ENCODE measurements around the gene LRRC71.

LRRC71 gene

GRCh38 chr1:156959414-156959813 lies 39.0 kb downstream of the LRRC71 start:
- Histone ChIP-seq H3K36me3 (ENCODE audit: insufficient read depth, low read length) (peaks cover 82% of the 10 kb centered on the region), H3K4me3 (ENCODE audit: low read depth in 1 of 2, low read length in 2 of 2) (no peak overlapping the region), H3K27me3 (ENCODE audit: control insufficient read depth in 1 of 2, insufficient read depth in 2 of 2, low read length in 2 of 2) (no peaks in the 10 kb centered on the region), H3K4me1 (ENCODE audit: insufficient read depth, low read length) (no peaks in the 10 kb centered on the region), H3K9ac (ENCODE audit: low read length) (no peak overlapping the region), H3K9me3 (ENCODE audit: low read length) (no peaks in the 10 kb centered on the region), H3K27ac (ENCODE audit: low read depth, low read length) (no peak overlapping the region)

- no peak overlapping the region for H3K27ac ChIP-seq (ENCODE audit: low read depth, low read length)
- no peaks in the 10 kb centered on the region for H3K27me3 ChIP-seq (ENCODE audit: control insufficient read depth in 1 of 2, insufficient read depth in 2 of 2, low read length in 2 of 2)
- no peak overlapping the region for H3K4me3 ChIP-seq (ENCODE audit: low read depth in 1 of 2, low read length in 2 of 2)
- H3K4me1 ChIP-seq (ENCODE audit: insufficient read depth, low read length): no peaks in the 10 kb centered on the region
- no peaks in the 10 kb centered on the region for H3K9me3 ChIP-seq (ENCODE audit: low read length)
- H3K9ac ChIP-seq (ENCODE audit: low read length): no peak overlapping the region
- peaks cover 82% of the 10 kb centered on the region for H3K36me3 ChIP-seq (ENCODE audit: insufficient read depth, low read length)
Measured at GRCh38 chr1:156959925-156960324, 39.5 kb downstream of the LRRC71 start.

- Histone ChIP-seq H3K4me3 (ENCODE audit: low read depth in 1 of 2, low read length in 2 of 2) (no peak overlapping the region), H3K27me3 (ENCODE audit: control insufficient read depth in 1 of 2, insufficient read depth in 2 of 2, low read length in 2 of 2) (no peaks in the 10 kb centered on the region), H3K36me3 (ENCODE audit: insufficient read depth, low read length) (peaks cover 72% of the 10 kb centered on the region), H3K4me1 (ENCODE audit: insufficient read depth, low read length) (no peaks in the 10 kb centered on the region), H3K9ac (ENCODE audit: low read length) (no peak overlapping the region), H3K9me3 (ENCODE audit: low read length) (no peaks in the 10 kb centered on the region), H3K27ac (ENCODE audit: low read depth, low read length) (no peak overlapping the region)
Measured at GRCh38 chr1:156961709-156962108, 41.3 kb downstream of the LRRC71 start.

GRCh38 chr1:156963621-156964020 lies 43.2 kb downstream of the LRRC71 start:
- Histone ChIP-seq H3K36me3 (ENCODE audit: insufficient read depth, low read length) (peaks cover 60% of the 10 kb centered on the region), H3K27me3 (ENCODE audit: control insufficient read depth in 1 of 2, insufficient read depth in 2 of 2, low read length in 2 of 2) (no peaks in the 10 kb centered on the region), H3K9me3 (ENCODE audit: low read length) (no peaks in the 10 kb centered on the region), H3K27ac (ENCODE audit: low read depth, low read length) (no peak overlapping the region), H3K4me3 (ENCODE audit: low read depth in 1 of 2, low read length in 2 of 2) (no peak overlapping the region), H3K9ac (ENCODE audit: low read length) (no peak overlapping the region), H3K4me1 (ENCODE audit: insufficient read depth, low read length) (no peaks in the 10 kb centered on the region)

- Histone ChIP-seq H3K36me3 (ENCODE audit: insufficient read depth, low read length) (peaks cover 55% of the 10 kb centered on the region), H3K4me3 (ENCODE audit: low read depth in 1 of 2, low read length in 2 of 2) (no peak overlapping the region), H3K4me1 (ENCODE audit: insufficient read depth, low read length) (no peaks in the 10 kb centered on the region), H3K27me3 (ENCODE audit: control insufficient read depth in 1 of 2, insufficient read depth in 2 of 2, low read length in 2 of 2) (no peaks in the 10 kb centered on the region), H3K27ac (ENCODE audit: low read depth, low read length) (no peak overlapping the region), H3K9me3 (ENCODE audit: low read length) (no peaks in the 10 kb centered on the region), H3K9ac (ENCODE audit: low read length) (no peak overlapping the region)
Measured at GRCh38 chr1:156964441-156964840, 44.0 kb downstream of the LRRC71 start.

- Histone ChIP-seq H3K4me1 (ENCODE audit: insufficient read depth, low read length) (no peaks in the 10 kb centered on the region), H3K9ac (ENCODE audit: low read length) (no peak overlapping the region), H3K9me3 (ENCODE audit: low read length) (no peaks in the 10 kb centered on the region), H3K27me3 (ENCODE audit: control insufficient read depth in 1 of 2, insufficient read depth in 2 of 2, low read length in 2 of 2) (no peaks in the 10 kb centered on the region), H3K36me3 (ENCODE audit: insufficient read depth, low read length) (peaks cover 52% of the 10 kb centered on the region), H3K4me3 (ENCODE audit: low read depth in 1 of 2, low read length in 2 of 2) (no peak overlapping the region), H3K27ac (ENCODE audit: low read depth, low read length) (no peak overlapping the region)
Measured at GRCh38 chr1:156969496-156969895, 49.1 kb downstream of the LRRC71 start.

- H3K9me3 ChIP-seq (ENCODE audit: low read length): no peaks in the 10 kb centered on the region
- H3K36me3 ChIP-seq (ENCODE audit: insufficient read depth, low read length): peaks cover 54% of the 10 kb centered on the region
- H3K4me1 ChIP-seq (ENCODE audit: insufficient read depth, low read length): no peaks in the 10 kb centered on the region
- no peak overlapping the region for H3K27ac ChIP-seq (ENCODE audit: low read depth, low read length)
- H3K4me3 ChIP-seq (ENCODE audit: low read depth in 1 of 2, low read length in 2 of 2): no peak overlapping the region
- no peak overlapping the region for H3K9ac ChIP-seq (ENCODE audit: low read length)
- no peaks in the 10 kb centered on the region for H3K27me3 ChIP-seq (ENCODE audit: control insufficient read depth in 1 of 2, insufficient read depth in 2 of 2, low read length in 2 of 2)
Measured at GRCh38 chr1:156970017-156970416, 49.6 kb downstream of the LRRC71 start.

GRCh38 chr1:156973417-156973816 lies 53.0 kb downstream of the LRRC71 start:
- H3K27me3 ChIP-seq (ENCODE audit: control insufficient read depth in 1 of 2, insufficient read depth in 2 of 2, low read length in 2 of 2): no peaks in the 10 kb centered on the region
- H3K4me3 ChIP-seq (ENCODE audit: low read depth in 1 of 2, low read length in 2 of 2): no peak overlapping the region
- no peaks in the 10 kb centered on the region for H3K9me3 ChIP-seq (ENCODE audit: low read length)
- peaks cover 68% of the 10 kb centered on the region for H3K36me3 ChIP-seq (ENCODE audit: insufficient read depth, low read length)
- H3K9ac ChIP-seq (ENCODE audit: low read length): no peak overlapping the region
- no peaks in the 10 kb centered on the region for H3K4me1 ChIP-seq (ENCODE audit: insufficient read depth, low read length)
- no peak overlapping the region for H3K27ac ChIP-seq (ENCODE audit: low read depth, low read length)

GRCh38 chr1:156975084-156975483 lies 54.7 kb downstream of the LRRC71 start:
- Histone ChIP-seq H3K9me3 (ENCODE audit: low read length) (no peaks in the 10 kb centered on the region), H3K27ac (ENCODE audit: low read depth, low read length) (no peak overlapping the region), H3K4me3 (ENCODE audit: low read depth in 1 of 2, low read length in 2 of 2) (no peak overlapping the region), H3K9ac (ENCODE audit: low read length) (no peak overlapping the region), H3K4me1 (ENCODE audit: insufficient read depth, low read length) (no peaks in the 10 kb centered on the region), H3K27me3 (ENCODE audit: control insufficient read depth in 1 of 2, insufficient read depth in 2 of 2, low read length in 2 of 2) (no peaks in the 10 kb centered on the region), H3K36me3 (ENCODE audit: insufficient read depth, low read length) (peaks cover 70% of the 10 kb centered on the region)

GRCh38 chr1:156980551-156980950 lies 60.1 kb downstream of the LRRC71 start:
- no peak overlapping the region for H3K9ac ChIP-seq (ENCODE audit: low read length)
- no peak overlapping the region for H3K27ac ChIP-seq (ENCODE audit: low read depth, low read length)
- peaks cover 52% of the 10 kb centered on the region for H3K36me3 ChIP-seq (ENCODE audit: insufficient read depth, low read length)
- H3K4me1 ChIP-seq (ENCODE audit: insufficient read depth, low read length): no peaks in the 10 kb centered on the region
- H3K9me3 ChIP-seq (ENCODE audit: low read length): no peaks in the 10 kb centered on the region
- no peak overlapping the region for H3K4me3 ChIP-seq (ENCODE audit: low read depth in 1 of 2, low read length in 2 of 2)
- no peaks in the 10 kb centered on the region for H3K27me3 ChIP-seq (ENCODE audit: control insufficient read depth in 1 of 2, insufficient read depth in 2 of 2, low read length in 2 of 2)
